NAMALWA (cell line): Measurements from ENCODE around the gene SELENOI.
"Not testable (repeated sequence)": the region's sequence is repeated elsewhere in the genome, so short reads cannot be mapped to it uniquely, and the experiment has no call there.

Source experiments
- DNase-seq: peaks from one replicate; pipeline ENCODE4 v3.0.0-alpha.2; 2015; ENCODE audit warnings: low spot score

SELENOI gene

GRCh38 chr2:26359886-26360473 lies 14.0 kb downstream of the SELENOI start:
- DNase-seq = no peak

- no peak for DNase-seq
Observed at GRCh38 chr2:26363323-26363722, 17.4 kb downstream of the SELENOI start.

GRCh38 chr2:26363958-26364357 lies 18.0 kb downstream of the SELENOI start:
- no peak for DNase-seq

- no peak for DNase-seq
Observed at GRCh38 chr2:26364669-26365068, 18.7 kb downstream of the SELENOI start.

- no peak for DNase-seq
Observed at GRCh38 chr2:26366957-26367356, 21.0 kb downstream of the SELENOI start.

- not testable (repeated sequence) for DNase-seq
Observed at GRCh38 chr2:26369664-26370063, 23.7 kb downstream of the SELENOI start.

- not testable (repeated sequence) for DNase-seq
Observed at GRCh38 chr2:26370909-26371308, 25.0 kb downstream of the SELENOI start.

- DNase-seq = no peak
Observed at GRCh38 chr2:26376799-26377198, 30.9 kb downstream of the SELENOI start.

- no peak for DNase-seq
Observed at GRCh38 chr2:26380281-26380680, 34.3 kb downstream of the SELENOI start.

GRCh38 chr2:26382564-26382963 lies 36.6 kb downstream of the SELENOI start:
- no peak for DNase-seq

- no peak for DNase-seq
Observed at GRCh38 chr2:26384183-26384582, 38.2 kb downstream of the SELENOI start.

- DNase-seq = no peak
Observed at GRCh38 chr2:26384597-26384996, 38.7 kb downstream of the SELENOI start.

- DNase-seq = no peak
Observed at GRCh38 chr2:26387189-26387588, 41.2 kb downstream of the SELENOI start.

GRCh38 chr2:26394694-26395093 lies 48.8 kb downstream of the SELENOI start:
- no peak for DNase-seq

GRCh38 chr2:26395394-26395793 lies 49.5 kb downstream of the SELENOI start:
- no peak for DNase-seq

GRCh38 chr2:26396734-26397298 lies 50.9 kb downstream of the SELENOI start:
- no peak for DNase-seq

GRCh38 chr2:26399771-26400376 lies 53.9 kb downstream of the SELENOI start:
- no peak for DNase-seq

- DNase-seq = no peak
Observed at GRCh38 chr2:26400723-26401122, 54.8 kb downstream of the SELENOI start.

GRCh38 chr2:26401739-26402541 lies 56.0 kb downstream of the SELENOI start, which contains the start of gene DRC1:
Gene DRC1, plus strand, starts transcription at chr2:26401920. Its CDS starts 70 bp downstream, at chr2:26401990.
- DNase-seq = no peak

GRCh38 chr2:26407526-26407925 lies 61.6 kb downstream of the SELENOI start:
- DNase-seq = no peak

GRCh38 chr2:26409785-26410184 lies 63.8 kb downstream of the SELENOI start:
- no peak for DNase-seq

- DNase-seq = no peak
Observed at GRCh38 chr2:26410764-26411243, 64.9 kb downstream of the SELENOI start.

GRCh38 chr2:26411419-26411818 lies 65.5 kb downstream of the SELENOI start:
- no peak for DNase-seq
